Stimulated activated memory B cell treated with anti-CD40 and anti-IgM and Interleukin-4, amounts not matched to agents 10 μg/mL and 1 μg/mL and 100 μg/mL, for 72 hours (primary cell): ENCODE measurements around the gene SDK2.
A peak's percentile ranks its signal among the peaks of the same experiment; 100 is the strongest.

Source experiments
- ATAC-seq: fragments of 150-1000 bp; cut with Tn5 transposase; 2 replicates; pipeline ENCODE4 v1.10.0; 2021
- H3K27ac Mint-ChIP-seq: one replicate; pipeline ENCODE4 v1.8.0; 2022; ENCODE audit warnings: mild to moderate bottlenecking, mixed read lengths
- H3K27me3 Mint-ChIP-seq: one replicate; pipeline ENCODE4 v1.8.0; 2022; ENCODE audit warnings: mixed read lengths
- H3K36me3 Mint-ChIP-seq: one replicate; pipeline ENCODE4 v1.8.0; 2022; ENCODE audit warnings: mixed read lengths
- H3K4me1 Mint-ChIP-seq: one replicate; pipeline ENCODE4 v1.8.0; 2022; ENCODE audit warnings: mixed read lengths
- H3K4me3 Mint-ChIP-seq: one replicate; pipeline ENCODE4 v1.8.0; 2022; ENCODE audit warnings: mild to moderate bottlenecking, moderate library complexity, mixed read lengths
- H3K9me3 Mint-ChIP-seq: one replicate; pipeline ENCODE4 v1.8.0; 2022; ENCODE audit warnings: mixed read lengths

Gene SDK2

DNA sequence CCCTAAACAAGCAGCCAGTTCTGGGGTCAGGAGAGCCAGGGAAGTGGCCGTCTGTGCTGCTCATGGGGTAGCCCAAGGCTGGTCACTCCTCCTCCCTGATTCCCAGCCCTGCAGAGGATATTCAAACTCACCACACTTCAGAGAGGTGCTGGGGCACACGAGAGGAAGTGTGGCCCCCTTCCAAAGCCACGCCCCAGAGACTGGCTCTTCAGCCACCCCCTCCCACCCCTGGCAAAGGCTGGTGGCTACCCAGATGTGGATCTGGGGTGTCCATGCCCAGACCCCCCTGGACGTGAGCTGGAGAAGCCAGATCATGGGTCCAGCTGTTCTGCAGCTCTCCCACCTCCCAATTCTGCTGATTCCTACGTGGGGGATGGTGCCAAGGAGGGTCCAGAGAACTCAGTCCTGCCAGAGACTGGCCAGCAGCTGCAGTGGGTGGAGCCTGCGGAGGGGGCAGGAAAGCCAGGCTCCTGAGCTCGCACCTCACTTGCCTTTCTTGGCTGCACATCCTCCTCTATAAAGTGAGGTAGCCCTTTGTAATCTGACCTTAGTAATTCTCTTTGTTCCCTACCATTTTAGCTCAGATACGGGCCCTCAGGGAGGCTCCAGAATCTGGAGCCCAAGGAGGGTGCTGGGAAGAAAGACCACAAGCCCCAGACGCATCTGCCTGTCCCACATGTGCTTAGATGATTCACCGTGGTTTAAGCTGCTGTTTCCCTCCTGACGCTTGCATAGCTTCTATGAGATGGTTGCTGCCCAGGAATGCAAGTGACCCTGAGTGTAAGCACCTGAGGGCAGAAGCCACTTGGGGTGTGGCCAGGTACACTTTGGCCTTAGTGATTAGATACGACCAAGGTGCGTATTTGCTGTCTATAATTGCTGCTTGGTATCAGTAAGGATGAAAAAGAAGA lies 15.3 kb downstream of the SDK2 start:
- H3K9me3 Mint-ChIP-seq: no peaks in the 10 kb centered on the region
- peaks cover 13% of the 10 kb centered on the region for H3K4me1 Mint-ChIP-seq
- no peaks in the 10 kb centered on the region for H3K36me3 Mint-ChIP-seq
- no peak for ATAC-seq
- no peaks in the 10 kb centered on the region for H3K27me3 Mint-ChIP-seq
- no peak overlapping the region for H3K27ac Mint-ChIP-seq
- H3K4me3 Mint-ChIP-seq: no peak overlapping the region

DNA sequence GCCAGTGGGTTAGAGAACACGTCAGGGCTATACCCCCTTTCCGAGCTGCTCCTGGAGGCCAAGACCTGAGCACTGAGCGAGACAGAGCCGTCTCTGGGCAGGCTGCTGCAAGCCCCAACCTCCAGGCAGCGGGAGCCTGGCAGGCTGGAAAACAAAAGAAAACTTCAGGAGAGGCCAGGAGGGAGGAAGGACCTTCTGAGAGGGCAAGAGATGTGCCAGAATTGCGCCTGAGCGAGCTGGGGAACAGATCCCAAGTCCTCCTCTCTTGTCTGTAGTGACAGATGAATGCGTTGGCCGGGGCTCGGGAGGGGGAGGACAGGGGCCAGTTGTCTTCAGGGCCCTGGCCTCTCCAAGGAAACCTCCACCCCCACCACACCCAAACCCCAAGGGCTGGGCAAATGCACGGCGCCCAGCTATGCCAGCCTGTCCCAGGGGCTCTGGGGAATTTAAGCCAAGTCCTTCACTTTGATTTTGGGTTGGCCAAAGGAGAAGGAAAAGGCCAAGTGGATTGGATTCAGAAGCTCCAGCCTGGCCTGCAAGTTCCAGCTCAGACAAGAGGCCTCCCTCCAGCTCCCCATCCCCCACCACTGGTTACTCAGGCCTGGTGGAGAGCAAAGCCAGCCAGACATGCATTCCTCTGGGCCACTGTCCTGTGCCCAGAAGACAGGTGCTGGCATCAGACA lies 18.1 kb downstream of the SDK2 start:
- Mint-ChIP-seq H3K27me3 (no peaks in the 10 kb centered on the region), H3K4me3 (no peak overlapping the region), H3K4me1 (peaks cover 22% of the 10 kb centered on the region), H3K9me3 (no peaks in the 10 kb centered on the region), H3K27ac (no peak overlapping the region), H3K36me3 (no peaks in the 10 kb centered on the region)
- no peak for ATAC-seq

DNA sequence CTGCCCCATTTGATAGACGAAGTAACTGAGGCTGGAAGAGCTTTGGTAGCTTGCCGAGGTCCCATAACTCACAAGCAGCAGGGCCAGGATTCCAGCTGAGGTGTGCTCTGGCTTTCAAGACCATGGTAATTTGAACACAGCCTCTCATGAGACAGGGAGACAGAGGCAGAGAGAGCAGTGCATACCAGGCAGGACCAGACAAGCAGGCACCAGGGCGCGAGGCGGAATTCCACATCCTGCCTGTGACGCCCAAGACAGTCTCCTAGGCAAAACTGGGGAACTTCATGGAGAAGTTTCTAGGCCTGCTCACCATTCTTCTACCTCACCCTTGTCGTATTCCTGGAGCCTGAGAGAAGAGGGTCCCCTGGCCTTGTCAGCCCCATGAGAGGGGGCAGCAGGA lies 19.2 kb downstream of the SDK2 start:
- H3K36me3 Mint-ChIP-seq: no peaks in the 10 kb centered on the region
- ATAC-seq: no peak
- no peak overlapping the region for H3K27ac Mint-ChIP-seq
- no peaks in the 10 kb centered on the region for H3K27me3 Mint-ChIP-seq
- H3K4me3 Mint-ChIP-seq: no peak overlapping the region
- no peaks in the 10 kb centered on the region for H3K9me3 Mint-ChIP-seq
- H3K4me1 Mint-ChIP-seq: peaks cover 33% of the 10 kb centered on the region

DNA sequence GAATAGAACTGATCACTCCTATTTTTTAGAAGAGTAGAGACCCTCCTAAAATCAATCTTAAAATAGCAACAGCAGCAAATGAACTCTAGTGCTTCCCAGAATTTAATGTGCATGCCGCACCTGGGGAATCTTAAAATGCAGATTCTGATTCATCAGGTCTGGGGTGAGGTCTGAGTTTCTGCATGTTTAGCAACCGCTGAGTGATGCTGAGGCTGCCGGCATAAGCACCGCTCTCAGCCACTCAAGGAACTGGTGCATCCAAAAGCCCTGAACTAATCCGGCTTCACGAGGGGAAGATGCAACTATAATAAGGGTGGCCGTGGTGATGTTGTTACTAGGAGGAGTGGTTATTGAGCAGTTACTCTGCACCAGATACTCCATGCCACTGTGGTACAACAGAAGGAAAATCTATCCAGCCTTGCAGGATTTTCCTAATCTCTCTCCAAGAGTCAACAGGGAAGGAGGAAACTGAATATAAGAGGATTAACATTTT lies 19.7 kb downstream of the SDK2 start:
- Mint-ChIP-seq H3K27me3 (no peaks in the 10 kb centered on the region), H3K4me1 (peaks cover 38% of the 10 kb centered on the region), H3K27ac (peak overlapping the region; percentile 40), H3K36me3 (peaks cover under 1% of the 10 kb centered on the region), H3K4me3 (no peak overlapping the region), H3K9me3 (no peaks in the 10 kb centered on the region)
- ATAC-seq: no peak

DNA sequence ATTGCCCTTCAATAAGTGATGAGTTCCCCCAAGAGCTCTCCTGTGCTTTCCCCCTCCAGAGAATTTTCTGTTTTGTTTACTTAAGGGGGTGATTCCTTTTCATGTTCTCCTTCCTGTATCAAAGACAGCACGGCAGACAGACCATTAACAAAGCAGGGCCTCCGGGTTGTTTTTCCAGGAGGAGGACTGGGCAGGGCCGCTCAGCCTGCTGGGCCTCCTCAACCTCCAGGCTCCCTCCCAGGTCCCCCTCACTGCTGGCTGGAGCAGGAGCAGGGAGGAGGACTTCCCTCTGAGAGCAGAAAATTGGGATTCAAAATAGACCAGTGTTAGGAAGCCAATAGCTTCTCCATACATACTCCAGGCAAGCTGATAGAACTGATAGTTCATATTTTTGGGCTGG lies 20.4 kb downstream of the SDK2 start:
- H3K4me3 Mint-ChIP-seq: no peak overlapping the region
- ATAC-seq: no peak
- peaks cover 3% of the 10 kb centered on the region for H3K9me3 Mint-ChIP-seq
- H3K27ac Mint-ChIP-seq: peak overlapping the region; percentile 40
- no peaks in the 10 kb centered on the region for H3K27me3 Mint-ChIP-seq
- peaks cover 37% of the 10 kb centered on the region for H3K4me1 Mint-ChIP-seq
- H3K36me3 Mint-ChIP-seq: peaks cover 4% of the 10 kb centered on the region

DNA sequence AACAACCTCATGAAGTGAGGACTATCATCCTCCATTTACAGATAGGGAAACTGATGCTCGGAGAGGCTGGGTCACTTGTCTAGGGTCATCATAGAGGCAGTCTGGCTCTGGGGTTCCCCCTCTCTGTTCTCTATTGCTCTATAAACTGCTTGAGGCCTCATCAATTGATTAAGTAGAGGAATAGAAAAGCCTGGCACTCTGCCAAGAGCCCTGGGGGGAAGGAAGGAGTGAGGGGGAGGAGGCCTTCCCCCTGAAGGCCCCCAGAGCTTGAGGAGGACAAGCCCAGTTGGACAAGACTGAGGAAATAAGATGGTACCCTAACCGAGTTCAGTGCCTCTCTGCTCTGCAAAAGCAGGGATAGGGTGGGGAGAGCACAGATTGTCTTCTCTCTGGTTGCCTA lies 21.0 kb downstream of the SDK2 start:
- H3K9me3 Mint-ChIP-seq: peaks cover 3% of the 10 kb centered on the region
- H3K27me3 Mint-ChIP-seq: no peaks in the 10 kb centered on the region
- H3K27ac Mint-ChIP-seq: peak overlapping the region; percentile 40
- H3K4me1 Mint-ChIP-seq: peaks cover 38% of the 10 kb centered on the region
- ATAC-seq: no peak
- H3K36me3 Mint-ChIP-seq: peaks cover 4% of the 10 kb centered on the region
- no peak overlapping the region for H3K4me3 Mint-ChIP-seq

DNA sequence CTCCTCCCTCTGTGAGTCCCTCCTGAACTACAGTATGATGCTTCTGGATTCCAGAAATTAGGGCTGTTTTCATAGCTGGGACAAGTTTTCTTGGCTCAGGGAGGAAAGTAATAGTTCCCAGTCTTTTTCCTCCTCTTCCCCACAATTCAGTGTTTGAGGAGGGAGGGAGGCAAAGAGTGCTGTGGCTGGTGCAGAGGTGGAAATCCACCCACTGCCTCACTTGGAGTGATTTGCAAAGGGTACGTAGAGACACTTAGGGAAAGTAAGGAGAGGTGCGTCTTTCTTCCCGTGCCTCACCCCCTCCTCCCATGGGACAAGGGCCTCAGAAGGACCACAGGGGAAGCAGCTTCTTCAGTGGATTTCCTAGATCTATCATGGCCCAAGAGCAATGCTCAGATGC lies 21.9 kb downstream of the SDK2 start:
- H3K4me3 Mint-ChIP-seq: no peak overlapping the region
- no peak overlapping the region for H3K27ac Mint-ChIP-seq
- H3K4me1 Mint-ChIP-seq: peaks cover 45% of the 10 kb centered on the region
- no peaks in the 10 kb centered on the region for H3K27me3 Mint-ChIP-seq
- H3K9me3 Mint-ChIP-seq: peaks cover 3% of the 10 kb centered on the region
- peaks cover 4% of the 10 kb centered on the region for H3K36me3 Mint-ChIP-seq
- ATAC-seq: no peak

DNA sequence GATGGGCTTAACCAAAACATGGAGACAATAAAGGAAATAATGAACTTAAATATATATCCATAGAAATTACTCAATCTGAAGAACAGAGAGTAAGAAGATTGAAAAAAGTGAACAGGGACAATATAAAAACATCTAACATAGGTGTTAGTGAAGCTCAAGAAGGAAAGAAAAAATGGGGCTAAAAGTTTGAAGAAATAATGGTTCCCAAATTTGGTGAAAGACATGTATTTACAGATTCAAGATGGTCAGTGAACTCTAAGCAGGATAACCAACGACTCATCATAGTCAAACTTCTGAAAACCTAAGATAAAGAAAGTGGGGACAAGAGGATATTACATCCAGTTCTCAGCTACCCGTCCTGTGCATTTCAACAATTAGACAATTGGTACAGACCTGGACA lies 22.6 kb downstream of the SDK2 start:
- H3K36me3 Mint-ChIP-seq: peaks cover 7% of the 10 kb centered on the region
- ATAC-seq: no peak
- H3K9me3 Mint-ChIP-seq: peaks cover 3% of the 10 kb centered on the region
- no peaks in the 10 kb centered on the region for H3K27me3 Mint-ChIP-seq
- no peak overlapping the region for H3K4me3 Mint-ChIP-seq
- no peak overlapping the region for H3K27ac Mint-ChIP-seq
- peaks cover 49% of the 10 kb centered on the region for H3K4me1 Mint-ChIP-seq

DNA sequence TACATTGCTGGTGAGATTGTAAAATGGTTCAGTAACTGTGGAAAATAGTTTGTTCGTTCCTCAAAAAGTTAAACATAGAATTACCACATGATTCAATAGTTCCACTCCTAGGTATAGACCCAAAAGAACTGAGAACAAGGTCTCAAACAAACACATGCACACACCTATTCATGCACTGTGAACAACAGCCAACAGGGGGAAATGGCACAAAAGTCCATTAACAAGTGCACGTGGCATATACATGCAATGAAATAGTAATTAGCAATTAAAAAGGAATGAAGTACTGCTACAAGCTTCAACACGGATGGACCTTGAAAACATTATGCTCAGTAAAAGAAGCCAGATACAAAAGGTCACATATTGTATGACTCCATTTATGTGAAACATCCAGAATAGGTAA lies 23.8 kb downstream of the SDK2 start:
- ATAC-seq: no peak

DNA sequence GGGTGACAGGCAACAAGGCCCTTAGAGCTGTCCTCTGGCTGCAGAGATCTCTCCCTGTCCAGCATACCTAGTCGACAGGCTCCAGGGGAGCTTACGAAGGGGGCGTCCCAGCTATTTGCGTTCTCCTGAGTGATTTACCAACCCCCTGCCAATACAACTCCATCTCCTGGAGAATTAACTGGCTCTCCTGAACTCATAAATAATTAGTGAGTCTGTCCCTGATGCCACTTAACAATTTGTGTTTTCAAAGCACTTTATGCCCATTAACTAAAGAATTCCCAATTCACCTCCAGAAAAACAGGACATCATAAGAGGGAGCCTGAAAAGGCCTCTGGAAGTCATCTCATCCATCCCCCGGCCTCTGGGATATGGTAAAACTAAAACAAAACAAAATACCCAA lies 26.7 kb downstream of the SDK2 start:
- H3K4me1 Mint-ChIP-seq: peaks cover 40% of the 10 kb centered on the region

More for the DNA sequence above, 23.8 kb downstream of the SDK2 start:
- peaks cover 3% of the 10 kb centered on the region for H3K9me3 Mint-ChIP-seq
- H3K36me3 Mint-ChIP-seq: peaks cover 9% of the 10 kb centered on the region
- no peak overlapping the region for H3K27ac Mint-ChIP-seq
- H3K27me3 Mint-ChIP-seq: no peaks in the 10 kb centered on the region
- no peak overlapping the region for H3K4me3 Mint-ChIP-seq
- peaks cover 55% of the 10 kb centered on the region for H3K4me1 Mint-ChIP-seq

DNA sequence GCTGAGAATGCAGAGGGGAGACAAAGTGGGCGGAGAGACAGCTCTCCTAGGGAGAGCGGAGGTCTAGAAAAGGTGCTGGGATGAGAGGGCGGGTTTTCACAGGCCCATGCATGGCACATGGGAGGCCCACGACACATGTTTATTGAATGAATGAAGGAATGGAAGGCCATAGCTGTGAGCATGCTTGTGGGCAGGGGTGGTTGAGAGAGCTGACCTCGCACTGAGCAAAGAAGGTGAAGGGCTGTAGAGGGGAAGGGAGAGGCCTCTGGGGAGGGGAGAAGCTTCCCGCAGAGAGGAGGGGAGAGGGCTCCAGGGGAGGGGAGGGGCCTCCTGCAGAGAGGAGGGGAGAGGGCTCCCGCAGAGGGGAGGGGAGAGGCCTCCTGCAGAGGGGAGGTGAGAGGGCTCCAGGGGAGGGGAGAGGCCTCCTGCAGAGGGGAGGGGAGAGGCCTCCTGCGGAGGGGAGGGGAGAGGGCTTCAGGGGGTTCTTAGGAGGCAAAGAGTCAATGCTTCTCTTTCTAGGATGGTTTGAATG lies 27.3 kb downstream of the SDK2 start:
- H3K4me3 Mint-ChIP-seq: no peak overlapping the region
- peaks cover 40% of the 10 kb centered on the region for H3K4me1 Mint-ChIP-seq
- ATAC-seq: peak; percentile 31
- peak overlapping the region; percentile 10 for H3K27ac Mint-ChIP-seq
- no peaks in the 10 kb centered on the region for H3K27me3 Mint-ChIP-seq
- H3K9me3 Mint-ChIP-seq: peaks cover 3% of the 10 kb centered on the region
- H3K36me3 Mint-ChIP-seq: peaks cover 9% of the 10 kb centered on the region

More for the DNA sequence above, 26.7 kb downstream of the SDK2 start:
- H3K27ac Mint-ChIP-seq: no peak overlapping the region
- no peak for ATAC-seq
- H3K4me3 Mint-ChIP-seq: no peak overlapping the region
- H3K9me3 Mint-ChIP-seq: peaks cover 3% of the 10 kb centered on the region
- H3K27me3 Mint-ChIP-seq: no peaks in the 10 kb centered on the region
- peaks cover 9% of the 10 kb centered on the region for H3K36me3 Mint-ChIP-seq

DNA sequence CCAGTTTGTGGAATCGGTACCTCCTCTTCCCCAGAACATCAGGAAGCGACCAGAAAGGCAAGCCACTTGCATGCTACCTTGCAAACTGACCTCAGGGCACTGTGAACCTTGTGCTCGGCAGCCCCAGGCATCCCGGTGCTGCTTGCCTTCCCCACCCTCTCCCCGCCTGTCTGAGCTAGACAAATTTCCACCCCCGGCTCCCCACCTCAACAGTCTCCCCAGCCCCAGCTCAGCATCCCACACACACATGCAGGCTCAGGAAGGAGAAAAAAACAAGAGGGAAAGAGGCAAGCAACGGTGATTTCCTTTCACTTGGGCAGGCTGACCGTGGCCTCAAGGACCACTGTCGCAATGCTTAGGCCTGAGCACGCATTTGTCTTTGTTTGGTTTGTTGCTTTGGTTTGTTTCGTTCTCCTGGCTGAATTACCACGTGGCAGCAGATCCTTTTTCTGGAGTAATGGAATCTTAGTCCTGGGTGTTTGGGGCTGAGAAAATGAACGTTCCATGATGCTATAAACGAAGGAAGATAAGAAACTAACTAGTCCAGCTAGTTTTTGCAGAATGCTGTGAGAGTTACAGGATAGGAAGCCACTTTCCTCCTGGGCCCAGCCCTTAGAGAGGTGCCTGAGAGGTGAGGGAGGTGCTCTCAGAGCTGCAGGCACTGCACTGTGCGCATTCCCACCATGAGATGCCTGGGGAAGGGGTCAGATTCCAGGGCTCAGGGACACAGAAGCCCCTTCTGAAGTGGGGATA lies 27.9 kb downstream of the SDK2 start:
- H3K4me3 Mint-ChIP-seq: no peak overlapping the region

DNA sequence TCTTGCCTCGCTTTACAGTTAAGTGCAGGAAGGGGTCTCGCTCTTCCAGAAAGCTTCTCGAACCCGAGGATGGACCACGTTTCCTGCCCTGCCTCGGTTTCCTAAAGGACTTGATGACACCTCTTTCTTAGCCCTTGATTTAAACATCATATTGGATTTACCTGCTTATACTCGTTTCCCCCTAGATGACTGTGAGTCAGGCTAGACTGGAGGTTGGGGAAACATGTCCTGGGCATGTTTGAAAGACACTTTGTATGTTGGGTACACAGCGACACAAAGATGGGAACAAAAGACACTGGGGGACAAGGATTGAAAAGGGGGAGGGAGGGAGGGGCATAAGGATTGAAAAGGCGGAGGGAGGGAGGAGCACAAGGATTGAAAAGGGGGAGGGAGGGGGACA lies 30.0 kb downstream of the SDK2 start:
- Mint-ChIP-seq H3K27ac (no peak overlapping the region), H3K9me3 (peaks cover 1% of the 10 kb centered on the region), H3K27me3 (no peaks in the 10 kb centered on the region), H3K4me3 (no peak overlapping the region), H3K36me3 (peaks cover 6% of the 10 kb centered on the region), H3K4me1 (peaks cover 26% of the 10 kb centered on the region)
- no peak for ATAC-seq

More for the DNA sequence above, 27.9 kb downstream of the SDK2 start:
- Mint-ChIP-seq H3K9me3 (peaks cover 3% of the 10 kb centered on the region), H3K4me1 (peaks cover 42% of the 10 kb centered on the region), H3K36me3 (peaks cover 9% of the 10 kb centered on the region), H3K27me3 (no peaks in the 10 kb centered on the region), H3K27ac (peak overlapping the region; percentile 10)
- no peak for ATAC-seq

DNA sequence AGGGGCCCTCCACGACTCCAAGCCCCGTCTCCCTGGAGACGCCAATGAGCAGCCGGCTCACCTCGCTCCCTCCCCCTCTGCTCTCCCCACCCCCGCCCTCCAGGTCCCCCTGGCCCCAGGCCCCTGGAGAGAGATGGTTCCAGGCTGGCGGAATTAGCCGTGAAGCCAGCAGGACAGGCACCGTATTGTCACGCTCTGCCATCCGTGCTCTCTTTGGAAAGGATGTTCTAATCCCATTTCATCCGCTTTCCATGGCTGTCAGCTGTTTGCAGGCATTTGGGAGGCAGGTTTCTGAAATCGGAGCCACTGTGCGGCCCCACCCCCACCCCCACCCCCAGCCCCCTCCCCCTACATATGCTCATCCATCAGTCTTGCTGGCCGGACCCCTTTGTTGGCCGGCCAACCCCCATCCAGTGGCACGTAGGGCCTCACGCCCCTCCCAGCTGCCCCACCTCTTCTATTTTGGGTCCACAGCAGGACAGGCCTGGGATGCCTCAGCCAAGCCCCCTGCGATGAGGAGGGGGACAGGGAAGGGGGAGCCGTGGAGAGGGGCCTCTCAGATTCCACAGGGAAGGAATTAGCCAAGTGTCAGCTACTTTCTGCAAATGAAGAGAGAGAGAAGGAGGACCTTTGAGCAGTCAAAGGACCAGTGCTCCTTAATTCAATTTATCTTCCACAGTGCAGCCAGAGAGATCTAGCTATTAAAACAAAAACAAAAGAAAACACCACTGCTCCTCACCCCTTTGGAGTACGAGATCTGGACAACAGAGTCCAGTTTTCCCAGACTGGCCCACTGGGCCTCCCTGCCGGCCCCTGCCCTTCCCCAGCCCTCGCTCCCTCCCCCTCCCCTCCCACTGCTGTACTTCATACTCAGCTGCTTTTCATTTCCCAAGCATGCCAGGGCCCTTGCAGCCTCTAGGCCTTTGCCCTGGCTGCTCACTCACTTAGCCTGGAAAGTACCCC lies 30.7 kb downstream of the SDK2 start:
- no peak for ATAC-seq
- Mint-ChIP-seq H3K4me1 (peaks cover 32% of the 10 kb centered on the region), H3K27ac (no peak overlapping the region), H3K36me3 (peaks cover 10% of the 10 kb centered on the region), H3K4me3 (no peak overlapping the region), H3K9me3 (no peaks in the 10 kb centered on the region), H3K27me3 (no peaks in the 10 kb centered on the region)
